Caco-2 (cell line): Measurements from ENCODE around the gene ARAP3. TPM values are rescaled to one million over a fixed set of nuclear protein-coding genes. Genes with fewer than 3 reads are reported as not detected.

Experiments used
- BruUV-seq: library from RNA; stranded (reverse); fragments of 400-500 nt; replicated peaks from 2 replicates; lab custom pipeline; 2021; lab: Mats Ljungman, UMichigan
- CTCF ChIA-PET: fragments of 300-600 bp; sonication (Branson Sonifier 250); formaldehyde crosslinking; loops from one replicate; lab custom pipeline; 2022; ENCODE audit warnings: antibody characterized with exemption; lab: Charles Lee
- POLR2A ChIA-PET: fragments of 300-600 bp; sonication (Branson Sonifier 250); formaldehyde crosslinking; loops from one replicate; lab custom pipeline; 2022; ENCODE audit warnings: antibody characterized with exemption; lab: Charles Lee
- DNase-seq, 2 experiments: peaks; one replicate each; pipeline versions ENCODE4 v3.0.0 to v3.0.0-alpha.2; 2020 to 2022
- H3K27me3 ChIP-seq: replicated peaks from 2 replicates; pipeline ENCODE4 v1.6.0; 2011; ENCODE audit warnings: low read length; ENCODE audit not compliant: control insufficient read depth, insufficient read depth
- H3K36me3 ChIP-seq: 2 replicates; pipeline ENCODE4 v1.5.1; 2011; ENCODE audit warnings: low read length; ENCODE audit not compliant: control insufficient read depth, insufficient read depth
- H3K4me1 ChIP-seq: fragments of 250-450 bp; sonication (Bioruptor Pico); 2 replicates; pipeline ENCODE4 v1.5.1; 2020; ENCODE audit warnings: mild to moderate bottlenecking
- H3K4me3 ChIP-seq: 2 replicates; pipeline ENCODE4 v1.5.1; 2011; ENCODE audit warnings: low read depth, mild to moderate bottlenecking, control low read depth, low read length
- H3K9me3 ChIP-seq: fragments of 250-450 bp; sonication (Bioruptor Pico); 2 replicates; pipeline ENCODE4 v1.5.1; 2020; ENCODE audit warnings: mild to moderate bottlenecking, moderate library complexity
- H3K27ac Mint-ChIP-seq: one replicate; pipeline ENCODE4 v1.8.0; 2022; ENCODE audit warnings: mixed read lengths; ENCODE audit not compliant: unreplicated experiment
- H3K27me3 Mint-ChIP-seq: one replicate; pipeline ENCODE4 v1.8.0; 2022; ENCODE audit warnings: mixed read lengths; ENCODE audit not compliant: insufficient read depth, unreplicated experiment
- H3K36me3 Mint-ChIP-seq: one replicate; pipeline ENCODE4 v1.8.0; 2022; ENCODE audit warnings: mild to moderate bottlenecking, mixed read lengths; ENCODE audit not compliant: insufficient read depth, unreplicated experiment
- H3K4me1 Mint-ChIP-seq: one replicate; pipeline ENCODE4 v1.8.0; 2022; ENCODE audit warnings: low read depth, mixed read lengths; ENCODE audit not compliant: unreplicated experiment
- H3K4me3 Mint-ChIP-seq: one replicate; pipeline ENCODE4 v1.8.0; 2022; ENCODE audit warnings: mild to moderate bottlenecking, moderate library complexity, mixed read lengths; ENCODE audit not compliant: unreplicated experiment
- H3K9me3 Mint-ChIP-seq: one replicate; pipeline ENCODE4 v1.8.0; 2022; ENCODE audit warnings: mixed read lengths; ENCODE audit not compliant: unreplicated experiment
- CTCF ChIP-seq, 2 experiments: fragments of 200-600 bp in 1 of 2; IDR thresholded peaks; 1 replicate in 1 of 2; 2 replicates in 1 of 2; pipeline versions ENCODE4 v1.5.1 to v1.8.0; 2011 to 2022; ENCODE audit warnings: antibody characterized with exemption in 1 of 2, control low read depth in 1 of 2, inconsistent platforms in 1 of 2, low read depth in 1 of 2, low read length in 1 of 2, mild to moderate bottlenecking in 1 of 2, moderate library complexity in 1 of 2; ENCODE audit not compliant: insufficient read depth in 1 of 2, severe bottlenecking in 1 of 2, unreplicated experiment in 1 of 2
- intact Hi-C: fragments of 100-400 bp; cut with micrococcal nuclease; formaldehyde crosslinking; loops from one replicate; pipeline ENCODE4 v1.10.0; 2022; ENCODE audit not compliant: unreplicated experiment
- total RNA-seq: library from RNA; stranded (reverse); gene quantifications from 2 replicates; pipeline ENCODE4 v1.2.3, GENCODE V29; 2022

Gene ARAP3
- total RNA-seq, 1 experiment from 2014 or later, result 6.3 TPM

- no peak for TF ChIP-seq CTCF (IDR thresholded peaks at IDR 0.05; ENCODE audit: insufficient read depth in 1 of 2, low read depth in 1 of 2, low read length in 1 of 2, severe bottlenecking in 1 of 2, unreplicated experiment in 1 of 2)
- CTCF ChIA-PET, result no interaction called here
- POLR2A ChIA-PET, result no interaction called here
These were observed 6.4 kb downstream of the ARAP3 start for GRCh38 chr5:141675672-141676071.

GRCh38 chr5:141674747-141675146 lies 7.3 kb downstream of the ARAP3 start:
- BruUV-seq, result no TSS peak
- H3K4me1 ChIP-seq, result no peaks in the 10 kb centered on the region
- Mint-ChIP-seq H3K27ac (no peak overlapping the region), H3K9me3 (no peaks in the 10 kb centered on the region), H3K4me3 (no peak overlapping the region), H3K36me3 (peaks cover 6% of the 10 kb centered on the region), H3K4me1 (peaks cover 5% of the 10 kb centered on the region), H3K27me3 (no peaks in the 10 kb centered on the region)
- no peaks in the 10 kb centered on the region for H3K9me3 ChIP-seq
- DNase-seq, result no peak
- H3K36me3 ChIP-seq, result no peaks in the 10 kb centered on the region
- H3K4me3 ChIP-seq, result no peak overlapping the region
- intact Hi-C loops, result no loop called here
- CTCF ChIA-PET, result no interaction called here
- no peaks in the 10 kb centered on the region for H3K27me3 ChIP-seq
- POLR2A ChIA-PET, result no interaction called here
- TF ChIP-seq CTCF (IDR thresholded peaks at IDR 0.05; ENCODE audit: insufficient read depth in 1 of 2, low read depth in 1 of 2, low read length in 1 of 2, severe bottlenecking in 1 of 2, unreplicated experiment in 1 of 2), result no peak

More at GRCh38 chr5:141675672-141676071, 6.4 kb downstream of the ARAP3 start:
- Mint-ChIP-seq H3K4me3 (no peak overlapping the region), H3K27me3 (no peaks in the 10 kb centered on the region), H3K36me3 (peaks cover 6% of the 10 kb centered on the region), H3K4me1 (peaks cover 5% of the 10 kb centered on the region), H3K9me3 (no peaks in the 10 kb centered on the region), H3K27ac (no peak overlapping the region)
- no TSS peak for BruUV-seq
- Histone ChIP-seq H3K4me3 (no peak overlapping the region), H3K9me3 (no peaks in the 10 kb centered on the region), H3K4me1 (no peaks in the 10 kb centered on the region; the same call in 1 of the 2 replicates), H3K27me3 (no peaks in the 10 kb centered on the region), H3K36me3 (no peaks in the 10 kb centered on the region)
- no peak for DNase-seq
- intact Hi-C loops, result no loop called here

GRCh38 chr5:141672841-141673813 lies 8.9 kb downstream of the ARAP3 start:
- Mint-ChIP-seq H3K4me1 (peaks cover 1% of the 10 kb centered on the region), H3K36me3 (peaks cover under 1% of the 10 kb centered on the region), H3K4me3 (no peak overlapping the region), H3K27me3 (no peaks in the 10 kb centered on the region), H3K9me3 (no peaks in the 10 kb centered on the region), H3K27ac (no peak overlapping the region)
- ChIA-PET CTCF (interaction anchor here (0.6 kb wide), 1 partner anchor 257 kb away, joined by 3 read pairs; no protein-coding TSS in a partner anchor), POLR2A (no interaction called here)
- intact Hi-C loops, result no loop called here
- BruUV-seq, result no TSS peak
- Histone ChIP-seq H3K4me3 (no peak overlapping the region), H3K4me1 (no peaks in the 10 kb centered on the region), H3K9me3 (no peaks in the 10 kb centered on the region), H3K27me3 (no peaks in the 10 kb centered on the region), H3K36me3 (no peaks in the 10 kb centered on the region)
- DNase-seq, result no peak
- TF ChIP-seq CTCF (IDR thresholded peaks at IDR 0.05; ENCODE audit: insufficient read depth in 1 of 2, low read depth in 1 of 2, low read length in 1 of 2, severe bottlenecking in 1 of 2, unreplicated experiment in 1 of 2), result no peak
